Activated CD4-positive, alpha-beta memory T cell treated with anti-CD3 and anti-CD28 coated beads for 36 hours (primary cell): Measurements from ENCODE around the gene PCSK7. TPM values are rescaled to one million over a fixed set of nuclear protein-coding genes. Genes with fewer than 3 reads are reported as not detected.
A peak's percentile ranks its signal among the peaks of the same experiment; 100 is the strongest.

Source experiments
- CTCF ChIA-PET: fragments of 350-600 bp; sonication (Branson Sonifier 250); formaldehyde crosslinking; loops from one replicate; lab custom pipeline; 2021; ENCODE audit warnings: antibody characterized with exemption, inconsistent platforms; lab: Charles Lee
- POLR2A ChIA-PET: fragments of 350-600 bp; sonication (Branson Sonifier 250); formaldehyde crosslinking; loops from one replicate; lab custom pipeline; 2021; ENCODE audit warnings: antibody characterized with exemption; lab: Charles Lee
- DNase-seq: peaks from one replicate; pipeline ENCODE4 v3.0.0-alpha.2; 2020
- H3K27ac Mint-ChIP-seq: one replicate; pipeline ENCODE4 v1.8.0; 2021; ENCODE audit warnings: mixed read lengths
- H3K27me3 Mint-ChIP-seq: one replicate; pipeline ENCODE4 v1.8.0; 2021; ENCODE audit warnings: mixed read lengths
- H3K36me3 Mint-ChIP-seq: one replicate; pipeline ENCODE4 v1.8.0; 2021; ENCODE audit warnings: mixed read lengths
- H3K4me1 Mint-ChIP-seq: one replicate; pipeline ENCODE4 v1.8.0; 2021; ENCODE audit warnings: low read depth, mixed read lengths
- H3K4me3 Mint-ChIP-seq: one replicate; pipeline ENCODE4 v1.8.0; 2021; ENCODE audit warnings: mild to moderate bottlenecking, mixed read lengths
- H3K9me3 Mint-ChIP-seq: one replicate; pipeline ENCODE4 v1.8.0; 2021; ENCODE audit warnings: mixed read lengths
- intact Hi-C: fragments of 100-400 bp; cut with micrococcal nuclease; formaldehyde crosslinking; loops from one replicate; pipeline ENCODE4 v1.15.1; 2023
- total RNA-seq, 2 experiments: library from RNA; stranded (reverse); gene quantifications; one replicate each; pipeline ENCODE4 v1.2.3, GENCODE V29; 2021

The PCSK7 gene
- total RNA-seq, 2 experiments from 2014 or later, result 104 to 105 TPM

DNA sequence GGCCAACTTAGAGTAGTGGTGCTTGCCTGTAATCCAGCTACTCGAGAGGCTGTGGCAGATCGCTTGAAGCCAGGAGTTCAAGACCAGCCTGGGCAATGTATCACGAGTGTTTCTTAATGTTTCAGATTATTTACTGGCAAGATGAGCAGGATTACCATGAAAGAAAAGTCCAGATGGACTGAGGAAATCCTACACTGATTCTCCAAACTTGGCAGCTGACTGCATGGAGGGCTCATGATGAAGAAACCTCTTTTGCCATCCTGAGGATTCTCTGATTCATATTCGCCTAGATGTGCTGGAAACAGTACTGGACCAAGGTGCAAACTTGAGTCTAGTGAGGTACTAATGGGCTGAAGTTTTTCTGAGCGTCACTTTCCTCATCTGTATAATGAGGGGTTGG is 56.1 kb downstream of the PCSK7 start:
- Mint-ChIP-seq H3K9me3 (no peaks in the 10 kb centered on the region), H3K4me1 (peaks cover 28% of the 10 kb centered on the region), H3K27ac (no peak overlapping the region), H3K4me3 (no peak overlapping the region), H3K27me3 (no peaks in the 10 kb centered on the region), H3K36me3 (peaks cover 3% of the 10 kb centered on the region)
- CTCF ChIA-PET, result interaction anchor here (1.3 kb wide), 1 partner anchor 385 kb away, joined by 4 read pairs; no protein-coding TSS in a partner anchor
- no peak for DNase-seq
- POLR2A ChIA-PET, result no interaction called here
- intact Hi-C loops, result no loop called here

DNA sequence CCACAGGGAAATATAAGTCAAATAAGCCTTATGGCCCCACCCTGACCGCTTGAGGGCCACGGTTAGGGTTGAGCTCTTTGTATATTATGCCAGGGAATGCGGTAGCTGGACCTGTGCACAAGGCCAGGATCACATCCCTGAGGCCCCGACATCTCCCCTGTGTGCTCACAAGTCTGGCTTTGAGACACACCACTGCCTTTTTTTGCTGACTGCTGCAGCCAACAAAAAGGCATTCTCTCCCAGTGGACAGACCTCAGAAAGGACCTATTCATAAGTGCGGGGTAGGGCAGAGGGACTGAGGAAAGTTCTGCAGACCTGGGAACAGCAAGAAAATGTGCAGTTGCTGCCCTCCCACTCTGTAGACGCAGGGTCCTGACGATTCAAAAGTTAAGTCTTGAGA is 56.8 kb downstream of the PCSK7 start:
- ChIA-PET CTCF (no interaction called here), POLR2A (no interaction called here)
- Mint-ChIP-seq H3K4me3 (no peak overlapping the region), H3K27ac (no peak overlapping the region), H3K27me3 (no peaks in the 10 kb centered on the region), H3K36me3 (peaks cover 3% of the 10 kb centered on the region), H3K9me3 (no peaks in the 10 kb centered on the region), H3K4me1 (peaks cover 21% of the 10 kb centered on the region)
- intact Hi-C loops, result no loop called here
- DNase-seq, result no peak

DNA sequence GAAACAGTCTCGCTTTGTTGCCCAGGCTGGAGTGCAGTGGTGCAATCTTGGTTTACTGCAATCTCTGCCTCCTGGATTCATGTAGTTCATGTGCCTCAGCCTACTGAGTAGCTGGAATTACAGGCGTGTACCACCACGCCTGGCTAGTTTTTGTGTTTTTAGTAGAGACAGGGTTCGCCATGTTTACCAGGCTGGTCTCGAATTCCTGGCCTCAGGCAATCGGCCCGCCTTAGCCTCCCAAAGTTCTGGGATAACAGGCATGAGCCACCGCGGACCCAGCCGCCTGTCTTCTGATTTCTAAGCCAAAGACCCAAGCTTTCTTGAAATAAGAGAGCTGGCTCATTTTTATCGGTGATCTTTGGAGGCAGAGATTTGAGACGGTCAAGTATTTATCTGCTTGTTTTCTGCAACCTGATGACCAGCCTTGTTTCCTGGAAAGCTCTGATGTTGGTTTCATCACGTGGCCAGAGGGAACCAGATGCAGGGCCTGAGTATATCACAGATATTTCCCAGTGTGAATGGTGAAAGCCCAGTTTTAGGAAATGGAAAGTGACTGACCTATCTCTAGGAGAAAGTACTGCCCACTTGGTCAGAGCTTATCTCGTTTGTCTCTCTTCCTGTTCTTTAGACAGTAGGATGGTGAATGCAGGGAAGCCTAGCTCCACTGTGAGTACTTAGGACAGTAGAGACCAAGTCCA is 59.0 kb downstream of the PCSK7 start:
- H3K36me3 Mint-ChIP-seq, result peaks cover 7% of the 10 kb centered on the region
- H3K4me1 Mint-ChIP-seq, result peaks cover 8% of the 10 kb centered on the region
- H3K9me3 Mint-ChIP-seq, result no peaks in the 10 kb centered on the region
- DNase-seq, result no peak
- H3K27me3 Mint-ChIP-seq, result no peaks in the 10 kb centered on the region
- no peak overlapping the region for H3K4me3 Mint-ChIP-seq
- intact Hi-C loops, result no loop called here
- ChIA-PET CTCF (interaction anchor here (0.6 to 3.4 kb wide), 5 partner anchors 8 to 337 kb away, joined by 3 to 16 read pairs (median 5); no protein-coding TSS in a partner anchor), POLR2A (interaction anchor here (0.7 kb wide), 1 partner anchor 29 kb away, joined by 4 read pairs; the partner anchor contains the start of gene PAFAH1B2)
- H3K27ac Mint-ChIP-seq, result no peak overlapping the region

DNA sequence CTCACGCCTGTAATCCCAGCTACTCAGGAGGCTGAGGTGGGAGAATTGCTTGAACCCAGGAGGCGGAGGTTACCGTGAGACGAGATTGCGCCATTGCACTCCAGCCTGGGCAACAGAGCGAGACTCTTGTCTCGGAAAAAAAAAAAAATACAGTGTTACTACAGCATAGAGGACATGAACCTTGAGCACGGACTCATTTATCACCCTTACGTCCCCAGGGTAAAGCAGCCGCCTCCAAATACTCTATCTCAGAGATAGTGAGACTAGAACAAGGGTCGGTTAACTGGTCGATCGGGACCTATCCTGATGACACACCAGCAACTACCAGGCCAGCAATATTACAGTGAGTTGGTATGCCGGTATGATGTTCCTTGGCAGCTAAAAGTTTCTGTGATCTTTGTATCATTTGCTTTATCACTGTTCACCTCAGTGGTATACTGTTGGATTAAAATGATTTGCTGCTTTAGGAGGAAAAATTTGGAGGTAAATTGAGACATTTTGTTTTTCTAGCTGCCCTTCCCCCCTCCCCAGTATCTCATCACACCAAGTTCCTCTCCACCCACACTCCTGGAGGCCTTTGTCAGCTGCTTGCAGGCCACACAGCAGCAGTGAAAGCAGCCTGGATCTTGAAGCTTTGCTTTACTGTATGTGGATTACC is 60.3 kb downstream of the PCSK7 start:
- no peaks in the 10 kb centered on the region for H3K9me3 Mint-ChIP-seq
- intact Hi-C loops, result no loop called here

GRCh38 chr11:117171007-117171403 is 60.9 kb downstream of the PCSK7 start:
- H3K4me1 Mint-ChIP-seq, result peaks cover 5% of the 10 kb centered on the region
- H3K36me3 Mint-ChIP-seq, result peaks cover 12% of the 10 kb centered on the region
- H3K9me3 Mint-ChIP-seq, result no peaks in the 10 kb centered on the region
- POLR2A ChIA-PET, result no interaction called here
- CTCF ChIA-PET, result interaction anchor here (0.7 to 3.4 kb wide), 3 partner anchors 10 to 437 kb away, joined by 3 to 16 read pairs (median 10); no protein-coding TSS in a partner anchor
- intact Hi-C loops, result no loop called here
- no peak overlapping the region for H3K27ac Mint-ChIP-seq
- no peak overlapping the region for H3K4me3 Mint-ChIP-seq
- no peak for DNase-seq
- H3K27me3 Mint-ChIP-seq, result no peaks in the 10 kb centered on the region

More for the DNA sequence above, 60.3 kb downstream of the PCSK7 start:
- ChIA-PET POLR2A (no interaction called here), CTCF (interaction anchor here (0.9 to 3.4 kb wide), 3 partner anchors 9 to 336 kb away, joined by 3 to 16 read pairs (median 10); no protein-coding TSS in a partner anchor)
- Mint-ChIP-seq H3K36me3 (peaks cover 12% of the 10 kb centered on the region), H3K4me3 (no peak overlapping the region), H3K4me1 (peaks cover 5% of the 10 kb centered on the region), H3K27me3 (no peaks in the 10 kb centered on the region), H3K27ac (peak overlapping the region; percentile 4)
- DNase-seq, result no peak

GRCh38 chr11:117170210-117170609 is 61.7 kb downstream of the PCSK7 start:
- peaks cover 16% of the 10 kb centered on the region for H3K36me3 Mint-ChIP-seq
- H3K4me1 Mint-ChIP-seq, result peaks cover 5% of the 10 kb centered on the region
- DNase-seq, result no peak
- ChIA-PET POLR2A (no interaction called here), CTCF (interaction anchor here (0.7 to 3.4 kb wide), 3 partner anchors 11 to 436 kb away, joined by 3 to 16 read pairs (median 10); no protein-coding TSS in a partner anchor)
- H3K27me3 Mint-ChIP-seq, result no peaks in the 10 kb centered on the region
- H3K9me3 Mint-ChIP-seq, result no peaks in the 10 kb centered on the region
- H3K27ac Mint-ChIP-seq, result no peak overlapping the region
- intact Hi-C loops, result no loop called here
- no peak overlapping the region for H3K4me3 Mint-ChIP-seq

GRCh38 chr11:117169736-117170135 is 62.1 kb downstream of the PCSK7 start:
- H3K4me3 Mint-ChIP-seq, result no peak overlapping the region
- no peaks in the 10 kb centered on the region for H3K9me3 Mint-ChIP-seq
- intact Hi-C loops, result no loop called here
- no peak overlapping the region for H3K27ac Mint-ChIP-seq
- DNase-seq, result no peak
- ChIA-PET POLR2A (no interaction called here), CTCF (interaction anchor here (0.6 to 2.7 kb wide), 3 partner anchors 11 to 102 kb away, joined by 3 to 10 read pairs (median 3); no protein-coding TSS in a partner anchor)
- H3K36me3 Mint-ChIP-seq, result peaks cover 17% of the 10 kb centered on the region
- no peaks in the 10 kb centered on the region for H3K27me3 Mint-ChIP-seq
- H3K4me1 Mint-ChIP-seq, result peaks cover 5% of the 10 kb centered on the region

DNA sequence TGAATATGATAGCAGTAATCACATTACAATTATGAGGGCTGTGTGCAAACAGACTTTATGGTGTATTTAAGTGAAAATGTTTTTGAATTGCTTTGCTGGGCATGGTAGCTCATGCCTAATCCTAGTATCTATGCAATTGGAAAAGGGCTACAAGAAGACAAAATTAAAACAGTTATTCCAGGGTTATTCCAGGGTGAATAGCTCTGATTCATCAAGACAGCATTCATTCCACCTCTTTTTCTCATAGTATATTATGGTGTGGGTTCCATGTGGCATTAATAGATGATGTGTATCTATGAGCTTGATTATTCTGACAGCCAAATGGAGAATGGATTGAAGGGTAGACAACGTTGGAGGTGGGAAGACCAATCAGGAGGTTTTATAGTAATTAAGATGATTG is 65.4 kb downstream of the PCSK7 start:
- H3K27me3 Mint-ChIP-seq, result no peaks in the 10 kb centered on the region
- peaks cover 28% of the 10 kb centered on the region for H3K36me3 Mint-ChIP-seq
- CTCF ChIA-PET, result interaction anchor here (0.9 to 2.5 kb wide), 5 partner anchors 12 to 375 kb away, joined by 3 to 9 read pairs (median 3); partner anchors contain the start of genes APOA5 and SIDT2
- DNase-seq, result no peak
- peaks cover under 1% of the 10 kb centered on the region for H3K4me1 Mint-ChIP-seq
- intact Hi-C loops, result no loop called here
- H3K4me3 Mint-ChIP-seq, result no peak overlapping the region
- H3K27ac Mint-ChIP-seq, result no peak overlapping the region
- POLR2A ChIA-PET, result interaction anchor here (0.8 to 1.6 kb wide), 2 partner anchors 23 to 69 kb away, joined by 3 to 4 read pairs; partner anchors contain the start of genes PAFAH1B2 and SIK3
- H3K9me3 Mint-ChIP-seq, result no peaks in the 10 kb centered on the region

- no peaks in the 10 kb centered on the region for H3K9me3 Mint-ChIP-seq
- no peaks in the 10 kb centered on the region for H3K27me3 Mint-ChIP-seq
- DNase-seq, result no peak
- no peak overlapping the region for H3K27ac Mint-ChIP-seq
- intact Hi-C loops, result no loop called here
- ChIA-PET CTCF (interaction anchor here (1.1 kb wide), 1 partner anchor 18 kb away, joined by 4 read pairs; no protein-coding TSS in a partner anchor), POLR2A (interaction anchor here (0.6 to 1.0 kb wide), 2 partner anchors 52 to 307 kb away, joined by 3 to 4 read pairs; no protein-coding TSS in a partner anchor)
- peaks cover 30% of the 10 kb centered on the region for H3K36me3 Mint-ChIP-seq
- H3K4me1 Mint-ChIP-seq, result peaks cover 15% of the 10 kb centered on the region
- H3K4me3 Mint-ChIP-seq, result no peak overlapping the region
These were observed 71.0 kb downstream of the PCSK7 start for GRCh38 chr11:117160826-117161225.

GRCh38 chr11:117159892-117160291 is 72.0 kb downstream of the PCSK7 start:
- Mint-ChIP-seq H3K9me3 (no peaks in the 10 kb centered on the region), H3K27me3 (no peaks in the 10 kb centered on the region), H3K4me1 (peaks cover 15% of the 10 kb centered on the region), H3K36me3 (peaks cover 26% of the 10 kb centered on the region), H3K4me3 (no peak overlapping the region), H3K27ac (peak overlapping the region; percentile 18)
- DNase-seq, result no peak
- CTCF ChIA-PET, result no interaction called here
- POLR2A ChIA-PET, result interaction anchor here (0.6 to 1.0 kb wide), 2 partner anchors 51 to 307 kb away, joined by 3 to 4 read pairs; no protein-coding TSS in a partner anchor
- intact Hi-C loops, result no loop called here

DNA sequence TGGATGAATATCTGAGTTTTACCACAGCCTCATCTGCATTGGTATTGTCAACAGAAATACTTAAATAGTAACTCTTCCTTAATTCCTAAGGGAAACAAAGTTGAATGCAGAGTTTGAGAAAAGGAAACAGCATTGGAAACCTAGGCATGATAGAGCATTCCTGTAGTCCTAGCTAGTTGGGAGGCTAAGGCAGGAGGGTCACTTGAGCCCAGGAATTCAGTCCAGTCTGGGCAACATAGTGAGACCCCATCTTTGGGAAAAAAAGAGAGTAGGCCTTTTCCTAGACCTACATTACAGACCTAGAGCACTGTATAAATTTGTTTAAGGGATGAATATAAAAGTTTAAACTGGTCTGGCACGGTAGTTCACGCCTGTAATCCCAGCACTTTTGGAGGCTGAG is 74.4 kb downstream of the PCSK7 start:
- CTCF ChIA-PET, result interaction anchor here (1.5 to 2.1 kb wide), 2 partner anchors 10 to 23 kb away, joined by 3 to 5 read pairs; no protein-coding TSS in a partner anchor
- Mint-ChIP-seq H3K27me3 (no peaks in the 10 kb centered on the region), H3K27ac (peak overlapping the region; percentile 24), H3K36me3 (peaks cover 20% of the 10 kb centered on the region), H3K4me3 (no peak overlapping the region), H3K9me3 (no peaks in the 10 kb centered on the region), H3K4me1 (peaks cover 19% of the 10 kb centered on the region)
- no peak for DNase-seq
- intact Hi-C loops, result no loop called here
- POLR2A ChIA-PET, result no interaction called here

DNA sequence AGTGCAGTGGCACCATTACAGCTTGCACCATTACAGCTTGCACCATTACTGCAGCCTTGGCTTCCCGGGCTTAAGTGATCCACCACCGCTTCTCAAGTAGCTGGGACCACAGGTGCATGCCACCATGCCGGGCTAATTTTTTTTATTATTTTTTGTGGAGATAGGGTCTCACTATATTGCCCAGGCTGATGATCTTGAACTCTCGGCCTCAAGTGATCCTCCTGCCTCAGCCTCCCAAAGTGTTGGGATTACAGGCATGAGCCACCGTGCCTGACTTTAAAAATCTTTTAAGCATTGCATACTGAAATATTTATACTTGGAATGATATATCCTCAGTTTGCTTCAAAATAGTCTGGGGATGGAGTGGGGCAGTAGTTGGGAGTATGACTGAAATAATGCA is 77.4 kb downstream of the PCSK7 start:
- intact Hi-C loops, result no loop called here
- no peaks in the 10 kb centered on the region for H3K27me3 Mint-ChIP-seq
- H3K36me3 Mint-ChIP-seq, result peaks cover 16% of the 10 kb centered on the region
- ChIA-PET CTCF (no interaction called here), POLR2A (no interaction called here)
- no peaks in the 10 kb centered on the region for H3K9me3 Mint-ChIP-seq
- DNase-seq, result no peak
- H3K4me3 Mint-ChIP-seq, result no peak overlapping the region
- no peak overlapping the region for H3K27ac Mint-ChIP-seq
- peaks cover 26% of the 10 kb centered on the region for H3K4me1 Mint-ChIP-seq
